GM23248 (cell line): Measurements from ENCODE around the gene SMURF2. TPM values are rescaled to one million over a fixed set of nuclear protein-coding genes. Genes with fewer than 3 reads are reported as not detected.
A peak's percentile ranks its signal among the peaks of the same experiment; 100 is the strongest.

Experiments
- DNase-seq: peaks from one replicate; pipeline ENCODE4 v3.0.0-alpha.2; 2015
- H2AFZ ChIP-seq: fragments of 200-600 bp; sonication (generic); 2 replicates; pipeline ENCODE4 v1.6.1; 2016; ENCODE audit warnings: antibody characterized with exemption
- H3F3A ChIP-seq: fragments of 200-600 bp; sonication (generic); 2 replicates; pipeline ENCODE4 v1.6.1; 2016; ENCODE audit warnings: mild to moderate bottlenecking, antibody characterized with exemption, mixed run types; ENCODE audit not compliant: insufficient read depth
- H3K27ac ChIP-seq: fragments of 200-600 bp; sonication (generic); 2 replicates; pipeline ENCODE4 v1.5.1; 2016; ENCODE audit warnings: mild to moderate bottlenecking
- H3K27me3 ChIP-seq: fragments of 200-600 bp; sonication (generic); replicated peaks from 2 replicates; pipeline ENCODE4 v1.6.1; 2016; ENCODE audit warnings: mild to moderate bottlenecking; ENCODE audit not compliant: insufficient read depth
- H3K36me3 ChIP-seq: fragments of 200-600 bp; sonication (generic); 2 replicates; pipeline ENCODE4 v1.6.1; 2016; ENCODE audit warnings: low read depth, mild to moderate bottlenecking
- H3K4me1 ChIP-seq: fragments of 200-600 bp; sonication (generic); 2 replicates; pipeline ENCODE4 v1.6.1; 2016; ENCODE audit warnings: mild to moderate bottlenecking; ENCODE audit not compliant: insufficient read depth
- H3K4me2 ChIP-seq: fragments of 200-600 bp; sonication (generic); one replicate; pipeline ENCODE4 v1.6.1; 2016; ENCODE audit warnings: mild to moderate bottlenecking; ENCODE audit not compliant: unreplicated experiment
- H3K4me3 ChIP-seq: fragments of 200-600 bp; sonication (generic); 2 replicates; pipeline ENCODE4 v1.5.1; 2016; ENCODE audit warnings: mild to moderate bottlenecking
- H3K79me2 ChIP-seq: fragments of 200-600 bp; sonication (generic); 2 replicates; pipeline ENCODE4 v1.6.1; 2016; ENCODE audit warnings: mild to moderate bottlenecking; ENCODE audit not compliant: insufficient read depth
- H3K9ac ChIP-seq: fragments of 200-600 bp; sonication (generic); 2 replicates; pipeline ENCODE4 v1.6.1; 2016; ENCODE audit warnings: mild to moderate bottlenecking
- H3K9me2 ChIP-seq: fragments of 200-600 bp; sonication (generic); 2 replicates; pipeline ENCODE4 v1.6.1; 2016; ENCODE audit warnings: mixed run types, mild to moderate bottlenecking, moderate library complexity; ENCODE audit not compliant: insufficient read depth
- H3K9me3 ChIP-seq: fragments of 200-600 bp; sonication (generic); one replicate; pipeline ENCODE4 v1.6.1; 2017; ENCODE audit warnings: low read depth
- H4K20me1 ChIP-seq: fragments of 200-600 bp; sonication (generic); 2 replicates; pipeline ENCODE4 v1.6.0; 2016; ENCODE audit not compliant: insufficient read depth
- EZH2 ChIP-seq: fragments of 200-600 bp; sonication (generic); IDR thresholded peaks from 2 replicates; pipeline ENCODE4 v1.6.1; 2018; ENCODE audit warnings: antibody characterized with exemption, mild to moderate bottlenecking; ENCODE audit not compliant: insufficient read depth, poor library complexity, severe bottlenecking
- EZH2phosphoT487 ChIP-seq: fragments of 200-600 bp; sonication (generic); IDR thresholded peaks from 2 replicates; pipeline ENCODE4 v1.6.1; 2018; ENCODE audit warnings: antibody characterized with exemption, moderate library complexity, mild to moderate bottlenecking, low read depth; ENCODE audit not compliant: insufficient read depth
- WGBS, 2 experiments: methylation state at CpG; one replicate each; pipeline ENCODE4 v1.1.6; 2015 to 2017; ENCODE audit warnings: low lambda C conversion rate in 2 of 2, low coverage in 1 of 2; ENCODE audit errors: missing lambda C conversion rate in 2 of 2; 5-methylcytosine and 5-hydroxymethylcytosine counted together
- in situ Hi-C: fragments of 300-500 bp; cut with MboI; formaldehyde crosslinking; loops from 2 replicates; pipeline ENCODE4 v1.15.0; 2020
- microRNA-seq: library from miRNA; unstranded; fragments of <30 nt; microRNA quantifications from one replicate; pipeline ENCODE4, GENCODE V29; 2016; ENCODE audit warnings: borderline number of aligned reads
- polyA plus RNA-seq: library from polyadenylated mRNA; unstranded; fragments of >200 nt; fragmentation: Nextera tagmentation; extraction: Ambion mirVana; gene quantifications from 2 replicates; pipeline ENCODE4 v1.2.1, GENCODE V29; 2016
- small RNA-seq: library from RNA; depleted of rRNA; stranded (forward); fragments of <200 nt; gene quantifications from one replicate; pipeline ENCODE3, GENCODE V24; 2014; ENCODE audit warnings: low read depth, low replicate concordance
- total RNA-seq: library from RNA; depleted of rRNA; stranded (reverse); fragments of >200 nt; shearing (Covaris generic); gene quantifications from 2 replicates; pipeline ENCODE4 v1.2.3, GENCODE V29; 2014; rRNA removed

The SMURF2 gene
- total and polyA plus RNA-seq, 2 experiments from 2014 or later, result 50.8 to 159 TPM

DNA sequence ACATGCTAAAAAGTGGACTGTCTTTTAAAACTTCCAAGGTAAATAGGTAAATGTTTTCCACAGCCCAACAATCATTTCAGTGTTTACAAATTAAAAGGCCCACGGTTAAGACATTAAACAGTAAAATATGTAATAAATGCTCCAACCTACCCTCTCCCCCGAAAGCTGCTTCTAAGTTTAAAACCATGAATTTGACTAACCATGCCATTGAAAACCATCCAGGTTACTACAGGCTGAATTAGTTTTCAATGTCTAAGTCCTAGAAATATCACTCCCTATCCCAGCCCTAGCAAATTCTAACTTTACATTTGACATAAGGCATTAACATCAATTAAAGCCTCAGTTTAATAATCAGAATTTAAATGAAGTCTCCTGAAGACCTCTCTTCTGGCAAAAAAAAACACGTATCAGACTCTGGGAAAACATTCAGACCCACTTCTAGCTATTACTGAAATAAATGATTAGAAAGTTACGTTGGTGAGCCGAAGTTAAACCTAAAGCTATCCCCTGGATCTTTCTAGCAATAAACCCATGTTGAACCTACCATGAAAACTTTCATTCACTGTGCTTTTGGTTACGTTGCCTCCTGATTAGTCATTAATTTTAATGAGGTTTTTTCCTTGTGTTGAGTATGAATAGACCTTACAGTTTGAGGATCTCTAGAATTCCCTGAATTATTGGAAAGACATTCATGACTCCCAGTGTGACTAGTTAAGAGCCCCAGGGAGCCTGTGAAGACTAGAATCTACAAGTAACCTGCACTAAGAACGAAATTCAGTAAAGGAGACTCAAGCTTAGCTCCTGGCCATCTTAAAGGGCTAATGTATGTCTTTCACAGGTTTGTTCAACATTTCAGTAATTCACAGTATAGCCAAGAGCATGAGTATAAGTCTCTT lies 163.6 kb downstream of the SMURF2 start:
- peaks cover 82% of the 10 kb centered on the region for H3K79me2 ChIP-seq
- whole genome bisulfite sequencing, 2 experiments, result 44 to 46% methylated on average over 7 of the region's 7 CpGs
- no peak overlapping the region for H2AFZ ChIP-seq
- peak overlapping the region; percentile 29 for H3K4me2 ChIP-seq
- peak overlapping the region; percentile 77 for H3K9ac ChIP-seq
- in situ Hi-C loops, result no loop called here
- peak overlapping the region; percentile 87; the same call in 1 of the 2 replicates for H3K4me3 ChIP-seq
- no peaks in the 10 kb centered on the region for H3K9me3 ChIP-seq
- peak overlapping the region; percentile 86 for H3K27ac ChIP-seq
- H4K20me1 ChIP-seq, result peaks cover 28% of the 10 kb centered on the region; the same call in 1 of the 2 replicates
- H3K9me2 ChIP-seq, result no peaks in the 10 kb centered on the region
- H3K27me3 ChIP-seq, result no peaks in the 10 kb centered on the region
- H3K36me3 ChIP-seq, result peaks cover 60% of the 10 kb centered on the region
- TF ChIP-seq EZH2phosphoT487 (no peak), EZH2 (no peak)
- peaks cover 65% of the 10 kb centered on the region for H3F3A ChIP-seq
- peaks cover 80% of the 10 kb centered on the region for H3K4me1 ChIP-seq
- DNase-seq, result peak; percentile 43

DNA sequence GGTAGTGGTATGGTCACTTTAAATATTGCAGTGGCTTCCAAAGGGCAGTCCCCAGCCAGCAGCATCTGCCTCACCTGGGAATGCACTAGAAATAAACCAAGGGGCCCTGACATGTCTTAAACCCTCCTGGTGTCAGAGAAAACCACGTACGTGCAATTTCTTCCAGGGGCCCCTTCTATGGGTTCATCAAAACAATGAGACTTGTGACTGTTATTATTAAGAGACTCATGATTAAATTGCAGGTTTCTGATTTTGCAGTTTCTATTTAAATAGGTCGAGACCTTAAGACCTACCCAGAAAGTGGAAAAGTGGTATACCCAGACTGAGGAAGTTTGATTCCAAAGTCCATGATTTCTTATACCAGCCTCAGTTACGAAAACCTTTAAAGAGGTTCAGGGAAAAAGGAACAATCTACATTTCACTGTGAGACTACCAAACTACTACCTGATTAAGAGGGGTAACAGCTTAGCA lies 164.5 kb downstream of the SMURF2 start:
- Histone ChIP-seq H3K9me3 (no peaks in the 10 kb centered on the region), H3K9ac (peak overlapping the region; percentile 77), H3K4me2 (peak overlapping the region; percentile 80), H2AFZ (no peak overlapping the region), H3F3A (peaks cover 55% of the 10 kb centered on the region), H3K79me2 (peaks cover 76% of the 10 kb centered on the region), H4K20me1 (peaks cover 18% of the 10 kb centered on the region; the same call in 1 of the 2 replicates), H3K27me3 (no peaks in the 10 kb centered on the region), H3K4me1 (peaks cover 71% of the 10 kb centered on the region), H3K27ac (peak overlapping the region; percentile 86), H3K9me2 (no peaks in the 10 kb centered on the region), H3K36me3 (peaks cover 50% of the 10 kb centered on the region), H3K4me3 (peak overlapping the region; percentile 87)
- in situ Hi-C loops, result no loop called here
- no peak for TF ChIP-seq EZH2phosphoT487
- no peak for TF ChIP-seq EZH2
- WGBS, 2 experiments, result 46 to 51% methylated on average over 4 of the region's 4 CpGs
- DNase-seq, result no peak

- H3K4me3 ChIP-seq, result peak within 1 kb of the TSS; percentile 87
- peaks cover 44% of the 10 kb centered on the region for H3K36me3 ChIP-seq
- in situ Hi-C loops, result no loop called here
- H3K27ac ChIP-seq, result peak within 1 kb of the TSS; percentile 86
- peak within 1 kb of the TSS; percentile 77 for H3K9ac ChIP-seq
- no peak for TF ChIP-seq EZH2
- TF ChIP-seq EZH2phosphoT487, result no peak
- peak within 1 kb of the TSS; percentile 83 for H2AFZ ChIP-seq
- H3K4me1 ChIP-seq, result peaks cover 64% of the 10 kb centered on the region
- no peaks in the 10 kb centered on the region for H3K9me3 ChIP-seq
- no peaks in the 10 kb centered on the region for H3K9me2 ChIP-seq
- WGBS, 2 experiments, result 1 to 2% methylated on average over 50 of the region's 50 CpGs
- peak within 1 kb of the TSS; percentile 80 for H3K4me2 ChIP-seq
- H4K20me1 ChIP-seq, result peaks cover 13% of the 10 kb centered on the region; the same call in 1 of the 2 replicates
- DNase-seq, result peak; percentile 97
- H3F3A ChIP-seq, result peaks cover 53% of the 10 kb centered on the region
- no peaks in the 10 kb centered on the region for H3K27me3 ChIP-seq
- peaks cover 70% of the 10 kb centered on the region for H3K79me2 ChIP-seq
These were observed 165.1 kb downstream of the SMURF2 start, which contains the start of gene POLG2 for GRCh38 chr17:64496786-64497564. POLG2 (minus strand) TSS chr17:64497054; CDS start chr17:64496968, 86 bp downstream.

GRCh38 chr17:64496348-64496785 lies 165.7 kb downstream of the SMURF2 start:
- Histone ChIP-seq H3K4me2 (peak overlapping the region; percentile 80), H4K20me1 (peaks cover 13% of the 10 kb centered on the region; the same call in 1 of the 2 replicates), H3K4me1 (peaks cover 58% of the 10 kb centered on the region), H3K27me3 (no peaks in the 10 kb centered on the region), H3K9me3 (no peaks in the 10 kb centered on the region), H3K36me3 (peaks cover 38% of the 10 kb centered on the region), H3K9ac (peak overlapping the region; percentile 77), H2AFZ (peak overlapping the region; percentile 83), H3F3A (peaks cover 50% of the 10 kb centered on the region), H3K27ac (peak overlapping the region; percentile 86), H3K9me2 (no peaks in the 10 kb centered on the region), H3K4me3 (peak overlapping the region; percentile 87), H3K79me2 (peaks cover 64% of the 10 kb centered on the region)
- WGBS, 2 experiments, result 1 to 3% methylated on average over 20 of the region's 20 CpGs
- in situ Hi-C loops, result no loop called here
- peak; percentile 71 for DNase-seq
- TF ChIP-seq EZH2phosphoT487 (no peak), EZH2 (no peak)

Small RNA genes within 50 kb of the gene (microRNA-seq; reads per million reads assigned to microRNA genes)
- gene MIR3064 (7.2 reads per million, percentile 11 among the genes with 10 or more reads in this experiment), gene MIR5047 (not detected)

Small RNA genes within 50 kb of the gene (small RNA-seq; reads per million reads assigned to genes)
- gene AC009994.1, result not detected

Other genes starting within 250 kb of the SMURF2 start
- gene MILR1, start 213.2 kb downstream of the SMURF2 start, total RNA-seq, result 4.7 and 11.7 TPM in 2 replicates
- gene MILR1, start 213.2 kb downstream of the SMURF2 start, polyA plus RNA-seq, result 6.3 and 6.5 TPM in 2 replicates
- 3.4 and 3.7 TPM in 2 replicates for gene POLG2, start 165.3 kb downstream of the SMURF2 start, total RNA-seq
- 6.6 and 8.6 TPM in 2 replicates for gene POLG2, start 165.3 kb downstream of the SMURF2 start, polyA plus RNA-seq
- gene DDX5, start 156.0 kb downstream of the SMURF2 start, total RNA-seq, result 241 and 303 TPM in 2 replicates
- gene DDX5, start 156.0 kb downstream of the SMURF2 start, polyA plus RNA-seq, result 595 and 643 TPM in 2 replicates
- gene CEP95, start 155.3 kb downstream of the SMURF2 start, total RNA-seq, result 13.2 and 16.8 TPM in 2 replicates
- gene CEP95, start 155.3 kb downstream of the SMURF2 start, polyA plus RNA-seq, result 14.2 and 17.5 TPM in 2 replicates